ENCODE results near the gene BMI1. TPM values are rescaled to one million over a fixed set of nuclear protein-coding genes. Genes with fewer than 3 reads are reported as not detected.

Gene BMI1
- total RNA-seq, 1 experiment from 2014 or later: 6.8 TPM

GRCh38 chr10:22329150-22329549, 8.3 kb downstream of the BMI1 start:
- H3K18ac ChIP-seq (ENCODE audit: insufficient read length, low read depth, low read length): no peak overlapping the region
- no peak overlapping the region for H2BK20ac ChIP-seq (ENCODE audit: low read depth, low read length, poor library complexity, severe bottlenecking)
- Mint-ChIP-seq H3K36me3 (ENCODE audit: insufficient read depth in 1 of 3, low read depth in 3 of 3) (peaks cover 0 to 5% (median 0%) of the 10 kb centered on the region in 3 experiments; a peak in 1 of 7 replicates), H3K27me3 (ENCODE audit: low read depth) (peaks cover 88% of the 10 kb centered on the region), H3K27ac (no peak overlapping the region), H3K9me3 (peaks cover 0 to 3% of the 10 kb centered on the region in 2 experiments; a peak in 2 of 5 replicates), H3K4me3 (no peak overlapping the region), H3K4me1 (peaks cover 20 to 26% of the 10 kb centered on the region in 2 experiments)
- TF ChIP-seq CTCF (conservative IDR thresholded peaks at IDR 0.05): no peak
- H3K9me3 ChIP-seq (ENCODE audit: control insufficient read depth, low read depth, low read length): no peaks in the 10 kb centered on the region
- H3K79me1 ChIP-seq (ENCODE audit: insufficient read depth, low read depth, low read length, poor library complexity, severe bottlenecking): no peaks in the 10 kb centered on the region
- H2BK5ac ChIP-seq (ENCODE audit: insufficient read length, low read length): no peak overlapping the region
- peaks cover 41% of the 10 kb centered on the region for H3K27me3 ChIP-seq (ENCODE audit: insufficient read depth, low read length)
- no peak overlapping the region for H4K5ac ChIP-seq (ENCODE audit: insufficient read length, low read depth, low read length)
- H4K20me1 ChIP-seq (ENCODE audit: control insufficient read depth, insufficient read depth, insufficient read length): no peaks in the 10 kb centered on the region
- no peak overlapping the region for H2AK5ac ChIP-seq (ENCODE audit: insufficient read length, low read length)
- no CpG with 5 or more reads among the region's 3 CpGs for WGBS (ENCODE audit: extremely low coverage, insufficient read length, low lambda C conversion rate)
- H3K9ac ChIP-seq (ENCODE audit: extremely low read depth, insufficient read length, low read length): no peak overlapping the region
- no peak overlapping the region for H2BK120ac ChIP-seq (ENCODE audit: low read depth, low read length, poor library complexity, severe bottlenecking)
- no peak overlapping the region for H4K8ac ChIP-seq (replicated peaks; ENCODE audit: insufficient read length, low read depth, low read length)
- H2AFZ ChIP-seq (ENCODE audit: low read length): no peak overlapping the region
- H3K56ac ChIP-seq (ENCODE audit: insufficient read length, low read depth, low read length): no peak overlapping the region
- no peak overlapping the region for H3K27ac ChIP-seq (ENCODE audit: insufficient read length, low read depth, low read length)
- no peak overlapping the region for H3K4me2 ChIP-seq (ENCODE audit: insufficient read depth, insufficient read length, low read length)
- no peaks in the 10 kb centered on the region for H3K23me2 ChIP-seq (ENCODE audit: insufficient read length, low read depth, low read length, poor library complexity, severe bottlenecking)
- H3T11ph ChIP-seq (ENCODE audit: low read length): no peak overlapping the region
- no peaks in the 10 kb centered on the region for H3K79me2 ChIP-seq (ENCODE audit: insufficient read depth, low read length)
- no peak overlapping the region for H3K14ac ChIP-seq (ENCODE audit: insufficient read depth, low read length)
- no peak overlapping the region for H3K23ac ChIP-seq (ENCODE audit: insufficient read length, low read depth, low read length)
- H2BK12ac ChIP-seq (ENCODE audit: insufficient read length, low read depth, low read length): no peak overlapping the region
- H3K4me1 ChIP-seq (ENCODE audit: insufficient read depth, low read length): peaks cover 3% of the 10 kb centered on the region; the same call in 1 of the 2 replicates
- H2BK15ac ChIP-seq (ENCODE audit: low read depth, low read length): no peak overlapping the region
- no peak overlapping the region for H4K91ac ChIP-seq (ENCODE audit: insufficient read length, low read depth, low read length)
- DNase-seq: no peak
- H3K4ac ChIP-seq (ENCODE audit: low read depth, low read length): no peak overlapping the region
